Peyer's patch (tissue), 4 donors: Measurements from ENCODE around the gene TECPR2. TPM values are rescaled to one million over a fixed set of nuclear protein-coding genes. Genes with fewer than 3 reads are reported as not detected.
"Not testable (repeated sequence)": the region's sequence is repeated elsewhere in the genome, so short reads cannot be mapped to it uniquely, and the experiment has no call there.

Experiments used
- DNase-seq, 3 donors: peaks; one replicate each; pipeline ENCODE4 v3.0.0-alpha.2; 2017 to 2019
- H3K27ac ChIP-seq, 4 donors: fragments of 200-600 bp; sonication (generic); one replicate each; pipeline ENCODE4 v1.5.1; 2016 to 2019
- H3K27me3 ChIP-seq, 2 donors: fragments of 200-600 bp; sonication (generic); one replicate each; pipeline ENCODE4 v1.5.1; 2019
- H3K36me3 ChIP-seq, 3 donors: fragments of 200-600 bp; sonication (generic); one replicate each; pipeline ENCODE4 v1.5.1; 2016 to 2019
- H3K4me1 ChIP-seq, 4 donors: fragments of 200-600 bp; sonication (generic); one replicate each; pipeline ENCODE4 v1.5.1; 2016 to 2019
- H3K4me3 ChIP-seq, 4 donors: fragments of 200-600 bp; sonication (generic); 1 replicate in 3 of 4; 2 replicates in 1 of 4; pipeline ENCODE4 v1.5.1; 2016 to 2019; ENCODE audit warnings: mild to moderate bottlenecking in 1 of 4
- H3K9me3 ChIP-seq, 4 donors: fragments of 200-600 bp; sonication (generic); one replicate each; pipeline ENCODE4 v1.5.1; 2016 to 2019; ENCODE audit warnings: mild to moderate bottlenecking in 1 of 4
- POLR2A ChIP-seq, 2 donors: fragments of 450-650 bp; IDR thresholded peaks; one replicate each; pipeline ENCODE4 v1.5.1; 2017; ENCODE audit warnings: antibody characterized with exemption in 2 of 2, mild to moderate bottlenecking in 2 of 2, moderate library complexity in 2 of 2
- total RNA-seq, 4 donors: library from RNA; depleted of rRNA; stranded (reverse); fragments of >200 nt; gene quantifications; one replicate each; pipeline ENCODE4 v1.1.0, GENCODE V29; 2016
- TF ChIP-seq, protein P1 (sequence below), 6 experiments: fragments of 450-650 bp in 4 of 6; fragments of 200-600 bp in 2 of 6; sonication (generic) in 1 of 6; IDR thresholded peaks; one replicate each; pipeline ENCODE4 v1.5.1; 2017 to 2019; ENCODE audit warnings: antibody characterized with exemption in 6 of 6, mild to moderate bottlenecking in 3 of 6, moderate library complexity in 1 of 6

The TECPR2 gene
- total RNA-seq, 4 donors from 2014 or later: 21.5 to 45.3 (median 22.4) TPM

DNA sequence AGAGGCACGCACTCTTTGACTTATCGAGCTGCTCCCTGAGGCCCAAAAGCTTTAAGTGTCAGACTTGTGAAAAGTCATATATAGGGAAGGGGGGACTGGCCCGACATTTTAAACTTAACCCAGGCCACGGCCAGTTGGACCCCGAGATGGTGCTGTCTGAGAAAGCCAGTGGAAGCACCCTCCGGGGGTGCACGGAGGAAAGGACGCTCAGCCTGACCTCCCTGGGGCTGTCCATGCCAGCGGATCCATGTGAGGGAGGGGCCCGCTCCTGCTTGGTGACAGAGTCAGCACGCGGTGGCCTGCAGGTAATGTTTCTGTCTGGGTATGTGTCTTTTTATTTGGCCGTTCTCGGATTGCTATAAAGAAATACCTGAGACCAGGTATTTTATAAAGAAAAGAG, 36.2 kb upstream of the TECPR2 start:
- Histone ChIP-seq H3K9me3 (no peaks in the 10 kb centered on the region), H3K4me3 (no peak overlapping the region), H3K4me1 (peaks cover 0 to 19% (median 0%) of the 10 kb centered on the region in 4 donors), H3K36me3 (peaks cover 0 to 8% (median 0%) of the 10 kb centered on the region in 3 donors), H3K27me3 (no peaks in the 10 kb centered on the region), H3K27ac (no peak overlapping the region)
- DNase-seq: no peak
- no peak for TF ChIP-seq POLR2A (IDR thresholded peaks at IDR 0.05)
- TF ChIP-seq, protein P1, sequence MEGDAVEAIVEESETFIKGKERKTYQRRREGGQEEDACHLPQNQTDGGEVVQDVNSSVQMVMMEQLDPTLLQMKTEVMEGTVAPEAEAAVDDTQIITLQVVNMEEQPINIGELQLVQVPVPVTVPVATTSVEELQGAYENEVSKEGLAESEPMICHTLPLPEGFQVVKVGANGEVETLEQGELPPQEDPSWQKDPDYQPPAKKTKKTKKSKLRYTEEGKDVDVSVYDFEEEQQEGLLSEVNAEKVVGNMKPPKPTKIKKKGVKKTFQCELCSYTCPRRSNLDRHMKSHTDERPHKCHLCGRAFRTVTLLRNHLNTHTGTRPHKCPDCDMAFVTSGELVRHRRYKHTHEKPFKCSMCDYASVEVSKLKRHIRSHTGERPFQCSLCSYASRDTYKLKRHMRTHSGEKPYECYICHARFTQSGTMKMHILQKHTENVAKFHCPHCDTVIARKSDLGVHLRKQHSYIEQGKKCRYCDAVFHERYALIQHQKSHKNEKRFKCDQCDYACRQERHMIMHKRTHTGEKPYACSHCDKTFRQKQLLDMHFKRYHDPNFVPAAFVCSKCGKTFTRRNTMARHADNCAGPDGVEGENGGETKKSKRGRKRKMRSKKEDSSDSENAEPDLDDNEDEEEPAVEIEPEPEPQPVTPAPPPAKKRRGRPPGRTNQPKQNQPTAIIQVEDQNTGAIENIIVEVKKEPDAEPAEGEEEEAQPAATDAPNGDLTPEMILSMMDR (IDR thresholded peaks at IDR 0.05): no peak

DNA sequence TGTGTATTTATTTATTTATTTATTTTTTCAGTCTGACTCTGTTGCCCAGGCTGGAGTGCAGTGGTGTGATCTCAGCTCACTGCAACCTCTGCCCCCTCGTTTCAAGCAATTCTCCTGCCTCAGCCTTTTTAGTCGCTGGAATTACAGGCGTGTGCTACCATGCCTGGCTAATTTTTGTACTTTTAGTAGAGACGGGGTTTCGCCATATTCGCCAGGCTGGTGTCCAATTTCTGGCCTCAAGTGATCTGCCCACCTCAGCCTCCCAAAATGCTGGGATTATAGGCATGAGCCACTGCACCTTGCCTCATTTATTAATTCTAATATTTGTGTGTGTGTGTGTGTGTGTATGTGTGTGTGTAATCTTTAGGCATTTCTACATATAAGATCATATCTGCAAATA, 33.4 kb upstream of the TECPR2 start:
- H3K27me3 ChIP-seq, H3K27ac ChIP-seq, H3K4me3 ChIP-seq, H3K9me3 ChIP-seq, DNase-seq, H3K4me1 ChIP-seq: not testable (repeated sequence)
- peaks cover 0 to 34% (median 0%) of the 10 kb centered on the region in 3 donors for H3K36me3 ChIP-seq

DNA sequence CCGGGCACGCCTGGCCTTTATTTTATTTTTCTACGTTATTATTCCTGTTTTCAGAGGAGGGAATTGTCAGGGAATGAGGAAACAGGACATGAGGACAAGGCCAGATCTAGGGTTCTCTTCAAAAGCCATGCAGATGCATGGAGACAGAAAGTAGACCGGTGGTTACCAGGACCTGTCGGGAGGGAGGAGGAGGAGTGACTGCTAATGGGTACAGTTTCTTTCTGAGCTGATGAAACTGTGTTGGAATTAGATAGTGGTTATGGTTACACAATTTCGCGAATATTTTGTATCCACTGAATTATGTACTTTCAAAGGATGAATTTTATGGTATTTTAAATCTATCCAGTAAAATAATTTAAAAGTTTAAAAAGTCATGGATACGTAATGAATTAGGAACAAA, 31.9 kb upstream of the TECPR2 start:
- Histone ChIP-seq H3K36me3 (peaks cover 0 to 38% (median 0%) of the 10 kb centered on the region in 3 donors), H3K27me3 (no peaks in the 10 kb centered on the region)

DNA sequence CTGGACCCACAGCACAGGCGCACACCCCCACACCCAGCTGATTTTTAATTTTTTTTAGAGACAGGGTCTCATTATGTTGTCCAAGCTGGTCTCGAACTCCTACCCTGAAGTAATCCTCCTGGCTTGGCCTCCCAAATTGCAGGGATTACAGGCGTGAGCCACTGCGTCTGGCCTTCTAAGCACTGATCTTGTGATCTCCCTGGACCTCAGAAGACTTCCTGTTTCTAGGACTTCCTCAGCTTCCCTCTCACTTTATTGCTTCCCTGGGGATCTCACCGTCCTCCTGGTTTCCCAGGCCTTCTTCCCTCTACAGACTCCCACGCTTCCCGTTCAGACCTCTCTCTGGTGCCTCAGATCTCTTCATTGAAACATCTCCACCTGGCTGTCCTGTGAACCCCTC, 29.4 kb upstream of the TECPR2 start:
- Histone ChIP-seq H3K36me3 (peaks cover 0 to 51% (median 0%) of the 10 kb centered on the region in 3 donors), H3K4me3 (no peak overlapping the region), H3K27ac (no peak overlapping the region), H3K4me1 (no peaks in the 10 kb centered on the region), H3K9me3 (no peaks in the 10 kb centered on the region), H3K27me3 (no peaks in the 10 kb centered on the region)
- no peak for TF ChIP-seq POLR2A (IDR thresholded peaks at IDR 0.05)
- TF ChIP-seq, protein P1 (IDR thresholded peaks at IDR 0.05): no peak
- no peak for DNase-seq

More for the DNA sequence above, 31.9 kb upstream of the TECPR2 start:
- H3K4me1 ChIP-seq: no peaks in the 10 kb centered on the region
- H3K27ac ChIP-seq: no peak overlapping the region
- TF ChIP-seq, protein P1 (IDR thresholded peaks at IDR 0.05): no peak
- TF ChIP-seq POLR2A (IDR thresholded peaks at IDR 0.05): no peak
- DNase-seq: no peak
- H3K9me3 ChIP-seq: no peaks in the 10 kb centered on the region
- no peak overlapping the region for H3K4me3 ChIP-seq

DNA sequence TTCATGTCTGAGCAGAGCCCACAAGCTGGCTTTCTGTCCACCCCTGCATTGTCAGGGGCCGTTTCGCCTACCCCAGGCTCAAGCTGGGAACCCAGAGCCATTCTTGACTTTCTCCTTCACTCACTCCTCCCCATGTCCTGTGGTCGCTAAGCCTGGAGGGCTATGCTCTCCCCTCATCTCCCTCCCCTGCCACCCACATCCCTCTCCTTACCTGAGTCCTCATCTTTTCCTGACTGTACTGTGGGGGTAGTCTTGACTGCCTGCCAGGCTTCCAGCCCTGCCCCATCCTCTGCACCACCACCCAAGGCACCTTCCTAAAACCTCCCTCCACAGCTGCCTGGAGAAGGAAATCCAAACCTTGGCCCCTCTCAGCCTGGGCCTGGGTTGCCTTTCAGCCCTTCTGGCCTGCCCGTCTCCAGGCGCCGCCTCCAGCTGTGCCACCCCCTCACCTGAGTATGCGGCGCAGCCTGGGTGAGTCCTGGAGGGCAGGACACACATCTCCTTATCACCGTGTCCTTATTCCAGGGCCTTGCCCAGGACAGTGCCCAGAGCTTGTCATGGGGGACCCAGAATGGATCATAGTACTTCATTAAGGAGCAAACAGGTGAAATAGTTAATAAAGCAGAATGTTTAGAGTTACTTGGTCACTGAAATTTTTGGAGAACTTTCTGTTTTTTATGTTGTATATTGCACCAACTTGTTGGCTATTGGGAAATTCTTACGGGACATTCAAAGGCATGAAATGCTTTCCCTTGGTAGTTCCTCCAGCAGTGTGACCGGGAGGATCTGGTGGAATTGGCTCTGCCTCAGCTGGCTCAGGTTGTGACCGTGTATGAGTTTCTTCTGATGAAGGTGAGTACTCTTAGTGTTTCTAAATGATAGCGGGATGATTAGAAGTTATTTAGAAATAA, 28.7 kb upstream of the TECPR2 start:
- H3K4me3 ChIP-seq: no peak overlapping the region
- H3K36me3 ChIP-seq: peaks cover 0 to 56% (median 0%) of the 10 kb centered on the region in 3 donors
- H3K4me1 ChIP-seq: no peaks in the 10 kb centered on the region
- H3K27ac ChIP-seq: no peak overlapping the region
- H3K9me3 ChIP-seq: no peaks in the 10 kb centered on the region
- no peak for TF ChIP-seq POLR2A (IDR thresholded peaks at IDR 0.05)
- TF ChIP-seq, protein P1 (IDR thresholded peaks at IDR 0.05): no peak
- H3K27me3 ChIP-seq: no peaks in the 10 kb centered on the region
- no peak for DNase-seq

DNA sequence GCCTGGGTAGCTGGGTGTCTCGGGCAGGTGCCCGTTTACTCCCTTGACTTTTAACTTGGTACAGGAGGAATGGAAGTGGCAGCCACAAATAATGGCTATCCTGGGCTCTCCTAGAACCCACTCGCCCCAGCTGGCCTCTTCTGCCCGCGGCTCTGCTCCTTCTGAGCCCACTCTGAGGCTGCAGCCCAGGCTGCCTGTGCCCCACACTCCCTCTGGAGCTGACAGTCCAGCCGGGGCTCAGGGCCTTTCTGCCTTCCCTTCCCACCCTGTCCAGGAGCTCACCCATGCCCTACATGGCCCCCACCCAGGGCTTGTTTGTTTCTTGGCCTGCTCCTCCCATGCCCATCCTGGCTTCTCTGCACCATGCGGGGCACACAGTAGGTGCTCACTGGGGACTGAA, 27.6 kb upstream of the TECPR2 start:
- Histone ChIP-seq H3K27ac (no peak overlapping the region), H3K9me3 (no peaks in the 10 kb centered on the region), H3K4me1 (no peaks in the 10 kb centered on the region), H3K36me3 (peaks cover 0 to 65% (median 0%) of the 10 kb centered on the region in 3 donors), H3K4me3 (no peak overlapping the region), H3K27me3 (no peaks in the 10 kb centered on the region)
- no peak for TF ChIP-seq POLR2A (IDR thresholded peaks at IDR 0.05)
- TF ChIP-seq, protein P1 (IDR thresholded peaks at IDR 0.05): no peak
- no peak for DNase-seq
